ENCODE measurements around the gene PCBP3.

Gene PCBP3

GRCh38 chr21:45918835-45919447, 275.4 kb downstream of the PCBP3 start:
- DNase-seq = no peak

DNA sequence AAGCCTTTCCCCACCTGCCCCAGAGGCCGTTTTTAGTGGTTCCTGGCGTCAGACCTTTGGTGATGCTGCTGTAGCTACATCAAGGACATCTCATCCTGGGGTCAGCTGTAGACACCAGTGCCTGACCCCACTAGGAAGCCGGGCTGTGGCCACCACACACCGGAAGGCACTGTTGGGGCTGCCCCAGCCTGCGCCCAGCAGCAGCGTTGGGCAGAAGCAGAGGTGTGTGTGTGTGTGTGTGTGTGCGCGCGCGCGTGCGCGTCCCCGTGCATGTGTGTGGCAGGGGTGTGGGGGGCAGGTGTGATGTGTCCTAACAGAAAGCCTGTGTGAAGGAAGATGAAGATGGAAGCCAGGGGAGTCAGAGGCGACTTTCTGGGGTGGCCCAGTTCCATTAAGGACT, 276.1 kb downstream of the PCBP3 start:
- no peak for DNase-seq

DNA sequence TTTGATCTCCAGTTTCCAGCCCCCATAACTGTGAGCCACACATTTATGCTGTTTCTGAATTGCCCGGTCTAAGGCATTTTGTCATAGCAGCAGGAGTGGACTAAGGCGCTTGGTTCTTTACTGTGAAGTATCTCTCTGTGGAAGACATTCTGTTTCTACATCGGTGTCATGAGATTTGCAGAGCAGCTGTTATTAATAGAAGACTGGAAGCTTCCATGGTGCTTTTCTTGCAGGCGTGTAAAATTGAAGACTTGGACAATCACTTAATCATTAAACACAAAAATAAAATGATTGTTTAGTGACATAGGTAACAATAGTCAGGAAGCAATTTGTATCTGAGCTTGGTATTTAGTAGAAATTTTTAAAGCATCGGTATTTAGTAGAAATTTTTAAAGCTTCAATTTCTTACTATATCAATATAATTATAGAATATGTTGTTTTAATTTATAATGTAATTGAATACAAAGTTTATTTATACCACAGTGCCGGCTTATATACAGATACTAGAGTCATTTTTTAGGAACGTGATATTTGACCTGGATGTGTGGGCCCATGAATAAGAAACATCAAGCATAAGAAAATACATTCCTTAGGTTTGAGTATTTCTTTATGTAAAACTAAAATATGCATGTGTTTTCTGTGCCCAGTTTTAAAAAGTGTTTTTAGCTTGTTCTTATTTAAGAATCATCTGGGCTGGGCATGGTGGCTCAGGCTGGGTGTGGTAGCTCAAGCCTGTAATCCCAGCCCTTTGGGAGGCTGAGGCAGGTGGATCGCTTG, 277.5 kb downstream of the PCBP3 start:
- no peak for DNase-seq

- no peak for DNase-seq
Observed at GRCh38 chr21:45921917-45922316, 278.4 kb downstream of the PCBP3 start.

DNA sequence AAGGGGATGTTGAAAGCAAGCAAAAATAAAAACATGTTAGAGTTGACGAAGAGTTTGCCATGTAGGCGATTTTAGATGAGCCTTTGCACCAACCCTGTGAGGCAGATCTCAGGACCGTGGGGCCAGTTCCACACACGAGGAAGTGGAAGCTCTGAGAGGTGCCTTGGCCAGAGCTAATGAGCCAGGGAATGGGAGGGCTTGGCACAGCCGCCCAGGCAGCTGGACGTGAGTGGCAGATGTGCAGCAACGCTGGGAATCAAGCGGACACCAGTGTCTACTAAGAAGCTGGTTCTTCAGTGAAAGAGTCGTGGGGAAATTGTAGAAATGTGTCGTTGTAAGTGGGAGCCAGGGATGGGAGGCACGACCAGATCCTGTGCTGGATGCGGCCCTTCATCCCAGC, 279.1 kb downstream of the PCBP3 start:
- no peak for DNase-seq

- peak; percentile 44 to 73 for DNase-seq
Observed at GRCh38 chr21:45923146-45923545, 279.6 kb downstream of the PCBP3 start.

- no peak for DNase-seq
Observed at GRCh38 chr21:45926281-45926680, 282.8 kb downstream of the PCBP3 start.

DNA sequence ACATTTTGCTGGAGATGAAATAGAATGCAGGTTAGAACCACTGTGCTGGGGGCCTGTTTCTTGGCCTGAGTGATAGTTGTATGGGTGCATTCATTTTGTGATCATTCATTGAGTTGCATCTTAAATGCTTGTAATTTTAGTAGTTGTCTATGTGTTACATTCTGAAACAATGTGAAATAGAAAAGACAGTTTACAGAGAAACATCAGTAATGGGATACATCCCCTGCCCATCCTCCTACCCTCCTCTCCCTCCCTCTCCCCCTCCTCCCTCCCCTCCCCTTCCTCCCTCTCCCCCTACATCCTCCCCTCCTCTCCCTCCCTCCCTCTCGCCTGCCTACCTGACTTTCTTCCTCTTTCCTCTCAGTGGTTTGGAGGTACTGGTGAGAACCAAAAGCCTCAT, 283.5 kb downstream of the PCBP3 start:
- no peak for DNase-seq

GRCh38 chr21:45927851-45928850, 284.6 kb downstream of the PCBP3 start:
- DNase-seq = no peak

GRCh38 chr21:45929449-45929848, 285.9 kb downstream of the PCBP3 start:
- DNase-seq = no peak

- no peak for DNase-seq
Observed at GRCh38 chr21:45930231-45930760, 286.8 kb downstream of the PCBP3 start.

- DNase-seq = no peak
Observed at GRCh38 chr21:45930792-45931191, 287.3 kb downstream of the PCBP3 start.

DNA sequence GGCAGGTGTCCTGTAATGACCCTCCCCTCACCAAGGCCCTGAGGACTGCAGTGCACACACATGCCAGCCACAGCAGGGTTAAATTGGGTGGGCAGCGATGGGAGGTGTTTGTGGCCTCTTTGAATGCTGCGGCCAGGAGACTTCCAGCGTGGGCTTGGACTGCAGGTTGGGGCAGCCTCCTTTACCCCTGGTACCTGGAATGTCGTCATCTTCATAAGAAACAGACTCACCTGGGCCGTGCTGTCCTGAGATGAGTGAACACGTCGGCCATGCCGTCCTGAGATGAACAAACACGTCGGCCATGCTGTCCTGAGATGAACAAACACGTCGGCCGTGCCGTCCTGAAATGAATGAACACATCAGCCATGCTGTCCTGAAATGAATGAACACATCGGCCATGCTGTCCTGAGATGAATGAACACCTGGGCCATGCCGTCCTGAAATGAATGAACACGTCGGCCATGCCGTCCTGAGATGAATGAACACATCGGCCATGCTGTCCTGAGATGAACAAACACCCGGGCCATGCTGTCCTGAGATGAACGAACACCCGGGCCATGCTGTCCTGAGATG, 288.0 kb downstream of the PCBP3 start:
- no peak for DNase-seq

- DNase-seq = no peak
Observed at GRCh38 chr21:45932922-45933502, 289.5 kb downstream of the PCBP3 start.

- no peak for DNase-seq
Observed at GRCh38 chr21:45934085-45934484, 290.6 kb downstream of the PCBP3 start.

GRCh38 chr21:45934554-45934953, 291.0 kb downstream of the PCBP3 start:
- DNase-seq = no peak

GRCh38 chr21:45935628-45936027, 292.1 kb downstream of the PCBP3 start:
- no peak for DNase-seq

DNA sequence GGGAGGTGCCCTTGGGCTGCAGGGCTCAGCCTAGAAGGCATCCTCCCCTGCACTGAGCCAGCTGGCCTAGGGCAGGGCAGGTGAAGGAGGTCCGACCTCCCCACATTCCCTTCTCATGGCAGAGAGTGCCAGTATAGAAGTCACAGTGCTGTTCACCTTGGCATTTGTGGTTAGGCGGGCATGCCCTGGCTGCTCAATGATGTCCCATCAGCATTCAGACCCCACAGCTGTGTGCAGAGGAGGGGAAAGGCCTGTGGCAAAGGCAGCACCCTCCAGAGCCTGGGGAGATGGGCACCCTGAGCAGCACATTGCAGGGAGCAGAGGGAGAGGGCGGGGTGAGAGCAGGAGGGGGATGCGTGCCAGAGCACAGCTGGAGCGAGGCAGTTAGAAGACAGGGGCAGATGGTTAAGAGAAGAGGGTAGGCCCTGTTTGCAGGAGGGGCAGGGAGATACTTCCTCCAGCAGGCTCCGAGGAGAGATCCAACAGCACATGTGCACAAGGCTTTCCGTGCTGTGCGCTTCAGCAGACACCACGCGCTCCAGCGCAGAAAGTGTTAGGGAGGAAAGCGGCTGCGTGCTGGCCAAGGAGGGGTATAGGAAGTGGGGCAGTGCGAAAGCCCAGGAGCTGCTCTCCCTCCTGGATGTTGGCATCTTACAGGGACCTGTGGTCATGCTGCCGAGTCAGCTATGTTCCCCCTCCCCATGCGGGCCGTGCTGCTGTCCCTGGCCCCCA, 294.4 kb downstream of the PCBP3 start:
- no peak for DNase-seq

- DNase-seq = no peak
Observed at GRCh38 chr21:45938453-45938755, 294.9 kb downstream of the PCBP3 start.

DNA sequence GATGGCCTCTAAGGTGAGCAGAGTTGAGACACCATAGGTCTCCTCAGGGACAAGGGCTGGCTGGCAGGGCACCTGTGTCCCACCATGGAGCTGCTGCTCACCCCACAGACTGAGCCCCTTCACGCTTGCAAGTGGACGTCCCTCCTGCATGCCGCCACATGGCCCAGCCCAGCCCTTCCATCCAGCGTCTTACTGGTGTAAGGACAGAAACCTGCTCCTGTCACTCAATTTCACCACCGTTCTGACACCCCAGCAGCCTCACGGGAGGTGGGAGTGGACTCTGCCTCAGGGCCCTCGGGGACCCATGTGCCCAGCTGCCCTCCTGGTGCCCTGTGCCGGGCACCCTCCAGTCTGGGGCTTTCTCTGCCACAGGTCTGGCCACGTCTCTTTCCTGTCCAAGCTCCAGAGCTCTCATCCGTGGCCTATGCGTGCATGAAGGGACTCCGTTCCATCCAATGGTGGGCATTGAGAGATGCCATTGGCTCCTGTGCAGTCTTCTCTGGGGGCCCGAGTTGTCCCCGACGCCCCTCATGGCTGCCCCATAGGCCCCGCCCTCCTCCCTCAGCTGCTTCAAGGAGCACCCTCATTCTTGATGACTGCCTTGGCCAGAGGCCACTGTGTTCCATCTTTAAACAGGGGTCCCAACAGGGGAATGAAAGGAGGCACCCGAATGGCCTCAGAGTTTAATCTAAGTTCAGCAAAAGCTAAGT, 295.4 kb downstream of the PCBP3 start:
- no peak for DNase-seq

- DNase-seq = no peak
Observed at GRCh38 chr21:45939521-45940045, 296.1 kb downstream of the PCBP3 start.

Data from cerebellar nuclear complex (tissue), 1 donor.